GM18520 (cell line): Measurements from ENCODE around the gene TUBA3C.

Source experiments
- ATAC-seq: cut with Tn5 transposase; IDR thresholded peaks from one replicate; pipeline ENCODE4 v1.9.1; 2021; ENCODE audit not compliant: unreplicated experiment

TUBA3C gene

DNA sequence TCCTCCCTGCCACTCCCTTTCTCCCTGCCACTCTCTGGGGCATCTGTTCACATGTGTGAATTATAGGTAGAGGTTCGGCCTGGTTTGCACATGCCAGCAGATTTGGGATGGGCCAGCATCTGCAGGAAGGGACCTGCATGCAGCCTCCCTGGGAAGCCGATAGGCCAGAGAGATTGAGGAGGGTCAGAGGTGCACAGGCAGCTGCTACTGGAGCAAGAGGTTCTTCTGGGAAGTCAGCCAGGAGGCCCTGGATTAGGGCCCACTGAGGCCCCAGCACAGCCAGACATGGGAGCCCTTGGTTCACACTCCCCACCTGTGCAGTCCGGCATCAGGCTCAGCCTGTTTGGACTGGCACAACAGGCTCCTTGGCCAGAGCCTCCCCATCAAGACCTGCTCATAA lies 12.1 kb downstream of the TUBA3C start:
- ATAC-seq: no peak

DNA sequence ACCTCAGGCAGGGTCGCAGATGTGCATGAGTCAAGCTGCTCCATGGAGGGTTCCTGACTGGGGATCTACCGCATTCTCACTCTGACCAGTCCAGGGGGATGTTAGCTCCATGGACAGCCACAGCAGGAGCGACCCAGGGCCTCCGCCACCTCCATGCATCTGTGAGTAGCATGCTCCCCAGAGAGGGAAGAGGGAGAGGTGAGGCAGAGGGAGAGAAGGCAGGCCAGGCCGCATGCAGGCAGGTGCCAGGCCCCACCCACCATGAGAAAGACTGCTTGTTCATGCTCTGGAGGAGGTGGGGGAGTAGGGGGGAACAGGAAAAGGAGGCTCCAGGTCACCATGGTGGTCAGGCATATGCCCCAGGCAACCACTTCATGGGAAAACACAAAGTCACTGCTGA lies 20.3 kb downstream of the TUBA3C start:
- no peak for ATAC-seq

DNA sequence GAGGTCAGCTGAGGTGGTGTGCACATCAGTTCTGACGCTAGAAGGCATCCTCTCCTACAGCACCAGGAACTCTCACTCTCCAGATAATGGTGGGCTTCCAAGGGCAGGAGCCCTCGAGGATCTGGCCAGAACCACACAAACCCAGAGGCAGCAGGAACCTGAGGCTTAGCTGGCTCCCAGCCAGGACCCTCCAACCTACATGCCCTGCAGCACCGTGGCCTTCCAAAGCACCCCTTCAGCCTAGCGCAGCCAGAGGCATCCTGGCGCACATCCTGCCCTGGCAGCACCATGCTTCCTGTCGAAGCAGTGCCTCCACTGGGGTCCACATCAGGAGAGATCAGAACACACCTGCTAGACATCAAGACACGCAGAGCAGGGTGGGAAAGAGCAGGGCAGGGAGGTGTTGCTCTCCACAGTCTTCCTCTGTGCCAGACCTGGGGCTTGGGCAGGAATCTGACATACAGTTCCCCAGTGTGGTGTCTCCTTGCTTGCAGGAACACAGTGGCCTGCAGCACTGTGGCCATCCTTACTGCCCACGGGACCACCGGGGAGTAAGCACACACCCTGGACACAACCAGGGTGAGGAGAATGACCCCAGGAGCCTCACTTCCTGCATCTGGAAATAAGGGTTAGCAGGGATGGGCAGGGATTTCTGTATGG lies 21.7 kb downstream of the TUBA3C start:
- ATAC-seq: no peak

GRCh38 chr13:19159181-19159580 lies 22.4 kb downstream of the TUBA3C start:
- no peak for ATAC-seq

GRCh38 chr13:19158526-19159174 lies 23.0 kb downstream of the TUBA3C start:
- no peak for ATAC-seq

- ATAC-seq: no peak
Observed at GRCh38 chr13:19158006-19158405, 23.6 kb downstream of the TUBA3C start.

DNA sequence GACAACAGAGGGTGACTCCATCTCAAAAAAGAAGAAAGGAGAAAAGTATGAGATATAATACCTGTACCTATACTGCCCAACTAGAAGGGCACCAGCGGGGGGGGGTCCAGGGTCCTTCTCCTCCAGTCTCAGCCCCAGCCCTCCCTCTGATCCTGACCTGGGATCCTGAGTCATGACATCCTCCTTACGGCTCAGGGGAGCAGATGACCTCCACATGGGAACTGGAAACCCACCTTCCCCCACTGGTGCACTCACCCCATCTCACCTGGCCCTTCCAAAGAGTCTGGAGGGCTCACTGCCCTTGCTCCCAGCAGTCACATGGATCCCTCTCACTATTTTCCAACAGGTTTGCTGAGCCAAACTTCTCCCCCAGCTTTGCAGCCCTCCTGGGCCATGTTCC lies 24.2 kb downstream of the TUBA3C start:
- no peak for ATAC-seq

- ATAC-seq: no peak
Observed at GRCh38 chr13:19156013-19156825, 25.4 kb downstream of the TUBA3C start.

- no peak for ATAC-seq
Observed at GRCh38 chr13:19155321-19155861, 26.2 kb downstream of the TUBA3C start.

GRCh38 chr13:19154843-19155242 lies 26.8 kb downstream of the TUBA3C start:
- no peak for ATAC-seq

GRCh38 chr13:19153782-19154450 lies 27.7 kb downstream of the TUBA3C start:
- ATAC-seq: no peak

DNA sequence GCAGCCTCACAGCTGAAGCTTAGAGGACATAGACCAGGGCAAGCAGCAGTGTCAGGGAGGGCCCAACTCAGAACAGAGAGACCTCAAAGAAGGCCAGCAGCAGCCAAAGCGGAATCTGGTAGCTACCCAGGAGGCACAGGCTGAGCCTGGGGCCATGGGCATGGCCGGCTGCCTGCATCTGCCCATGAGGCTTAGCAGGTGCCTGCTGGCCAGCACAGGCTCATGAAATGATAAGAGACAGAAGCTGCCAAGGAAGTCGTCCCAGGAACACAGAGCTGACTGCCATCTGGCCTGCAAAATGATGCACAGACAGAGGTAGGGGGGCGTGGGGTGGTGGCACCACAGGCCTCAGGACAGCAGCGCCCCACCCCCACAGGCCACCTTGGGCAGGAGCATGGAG lies 29.2 kb downstream of the TUBA3C start:
- ATAC-seq: no peak

DNA sequence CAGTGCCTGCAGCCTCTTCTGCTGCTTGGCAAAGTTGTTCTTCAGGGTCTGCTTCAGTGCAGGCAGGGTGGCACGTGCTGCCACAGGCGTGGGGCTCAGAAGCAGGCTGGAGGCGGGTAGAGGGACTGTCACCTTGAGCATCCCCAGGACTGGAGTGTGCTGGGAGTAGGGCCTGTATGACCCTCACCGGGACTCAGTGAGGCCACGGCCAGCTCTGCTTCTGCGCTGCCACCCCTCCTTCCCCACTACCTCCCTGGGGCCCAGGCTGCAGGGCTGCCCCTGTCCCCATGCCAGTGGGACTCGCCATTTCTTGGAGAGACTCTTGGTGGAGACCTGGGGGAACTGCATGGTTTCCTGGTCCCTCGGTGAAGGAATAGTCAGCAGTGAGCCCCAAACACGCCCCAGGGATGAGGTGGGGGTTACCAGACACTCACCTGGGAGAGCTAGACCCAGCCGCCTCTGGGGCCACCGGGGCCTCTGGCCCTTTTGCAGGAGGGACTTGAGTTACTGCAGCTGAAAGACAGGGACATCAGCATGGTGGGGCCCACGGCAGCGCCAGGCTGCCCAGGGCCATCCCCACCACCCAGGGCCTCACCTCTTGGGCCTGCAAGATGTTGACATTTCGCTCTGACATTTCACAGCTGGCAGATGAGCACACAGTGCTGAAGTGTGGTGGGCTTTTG lies 29.9 kb downstream of the TUBA3C start:
- ATAC-seq: no peak

- ATAC-seq: no peak
Observed at GRCh38 chr13:19150712-19151228, 30.9 kb downstream of the TUBA3C start.

- ATAC-seq: no peak
Observed at GRCh38 chr13:19150226-19150625, 31.4 kb downstream of the TUBA3C start.

GRCh38 chr13:19148561-19148960 lies 33.1 kb downstream of the TUBA3C start:
- no peak for ATAC-seq
